Uterus (tissue), 4 donors: Measurements from ENCODE around the gene ABHD8. TPM values are rescaled to one million over a fixed set of nuclear protein-coding genes. Genes with fewer than 3 reads are reported as not detected.

Experiments used
- DNase-seq, 2 donors: peaks; one replicate each; pipeline ENCODE4 v3.0.0-alpha.2; 2019 to 2020
- H3K27ac ChIP-seq, 2 donors: fragments of 200-600 bp; sonication (generic); 1 replicate in 1 of 2; 2 replicates in 1 of 2; pipeline ENCODE4 v1.5.1; 2016 to 2018
- H3K27me3 ChIP-seq, 2 donors: fragments of 200-600 bp; sonication (generic); one replicate each; pipeline ENCODE4 v1.5.1; 2018 to 2019; ENCODE audit warnings: control low read depth in 1 of 2
- H3K36me3 ChIP-seq, 2 donors: fragments of 200-600 bp; sonication (generic); one replicate each; pipeline ENCODE4 v1.5.1; 2019; ENCODE audit warnings: control low read depth in 1 of 2
- H3K4me1 ChIP-seq, 2 donors: fragments of 200-600 bp; sonication (generic); one replicate each; pipeline ENCODE4 v1.5.1; 2018 to 2019; ENCODE audit warnings: control low read depth in 1 of 2
- H3K4me3 ChIP-seq, 2 donors: fragments of 200-600 bp; sonication (generic); 1 replicate in 1 of 2; 2 replicates in 1 of 2; pipeline ENCODE4 v1.5.1; 2018 to 2019; ENCODE audit warnings: mild to moderate bottlenecking in 1 of 2
- H3K9me3 ChIP-seq, 2 donors: fragments of 200-600 bp; sonication (generic); one replicate each; pipeline ENCODE4 v1.5.1; 2019; ENCODE audit warnings: control low read depth in 1 of 2
- CTCF ChIP-seq, 4 experiments: fragments of 200-600 bp in 2 of 4; fragments of 450-650 bp in 2 of 4; sonication (generic) in 2 of 4; IDR thresholded peaks; one replicate each; pipeline ENCODE4 v1.5.1; 2016 to 2019; ENCODE audit warnings: antibody characterized with exemption in 4 of 4, mild to moderate bottlenecking in 2 of 4, moderate library complexity in 1 of 4
- POLR2A ChIP-seq, 2 donors: fragments of 450-650 bp; IDR thresholded peaks; one replicate each; pipeline ENCODE4 v1.6.1; 2016; ENCODE audit warnings: antibody characterized with exemption in 2 of 2, mild to moderate bottlenecking in 1 of 2, moderate library complexity in 1 of 2
- intact Hi-C: fragments of 100-400 bp; cut with DNase I; formaldehyde crosslinking; loops from one replicate; pipeline ENCODE4 v1.15.1; 2023; ENCODE audit warnings: low total_unique reads
- total RNA-seq, 4 donors: library from RNA; depleted of rRNA in 3 of 4; stranded (reverse); fragments of >200 nt in 3 of 4; gene quantifications; one replicate each; pipeline versions ENCODE4 v1.1.0 to v1.2.4, GENCODE V29; 2014 to 2023
- donor health status: DM: yes; HTN: yes; CAD: no.

ABHD8 gene
- total RNA-seq, 4 donors from 2014 or later: 9.0 to 115 (median 19.2) TPM

- DNase-seq: no peak
- peaks cover 4 to 11% of the 10 kb centered on the region in 2 donors for H3K27me3 ChIP-seq
- H3K27ac ChIP-seq: no peak overlapping the region
- H3K36me3 ChIP-seq: no peaks in the 10 kb centered on the region
- H3K4me3 ChIP-seq: no peak overlapping the region
- intact Hi-C loops: no loop called here
- no peak for TF ChIP-seq POLR2A (IDR thresholded peaks at IDR 0.05)
- no peak for TF ChIP-seq CTCF (IDR thresholded peaks at IDR 0.05)
- no peaks in the 10 kb centered on the region for H3K9me3 ChIP-seq
- H3K4me1 ChIP-seq: peaks cover 0 to 13% of the 10 kb centered on the region in 2 donors
Measured at GRCh38 chr19:17286263-17286662, 17.0 kb downstream of the ABHD8 start.

GRCh38 chr19:17285415-17286135 lies 17.6 kb downstream of the ABHD8 start:
- H3K36me3 ChIP-seq: no peaks in the 10 kb centered on the region
- peaks cover 0 to 13% of the 10 kb centered on the region in 2 donors for H3K4me1 ChIP-seq
- TF ChIP-seq POLR2A (IDR thresholded peaks at IDR 0.05) (no peak), CTCF (IDR thresholded peaks at IDR 0.05) (no peak)
- intact Hi-C loops: no loop called here
- no peak for DNase-seq
- H3K9me3 ChIP-seq: no peaks in the 10 kb centered on the region
- H3K27me3 ChIP-seq: peaks cover 5 to 12% of the 10 kb centered on the region in 2 donors
- no peak overlapping the region for H3K27ac ChIP-seq
- no peak overlapping the region for H3K4me3 ChIP-seq

- Histone ChIP-seq H3K27me3 (peaks cover 5 to 12% of the 10 kb centered on the region in 2 donors), H3K27ac (no peak overlapping the region), H3K4me1 (peaks cover 0 to 13% of the 10 kb centered on the region in 2 donors), H3K36me3 (no peaks in the 10 kb centered on the region), H3K9me3 (no peaks in the 10 kb centered on the region), H3K4me3 (no peak overlapping the region)
- intact Hi-C loops: no loop called here
- no peak for TF ChIP-seq POLR2A (IDR thresholded peaks at IDR 0.05)
- TF ChIP-seq CTCF (IDR thresholded peaks at IDR 0.05): no peak
- DNase-seq: no peak
Measured at GRCh38 chr19:17283504-17283996, 19.7 kb downstream of the ABHD8 start.

- peaks cover 0 to 13% of the 10 kb centered on the region in 2 donors for H3K4me1 ChIP-seq
- H3K9me3 ChIP-seq: no peaks in the 10 kb centered on the region
- intact Hi-C loops: no loop called here
- H3K4me3 ChIP-seq: no peak overlapping the region
- peaks cover 5 to 12% of the 10 kb centered on the region in 2 donors for H3K27me3 ChIP-seq
- H3K36me3 ChIP-seq: no peaks in the 10 kb centered on the region
- H3K27ac ChIP-seq: no peak overlapping the region
- peak; percentile 73 to 76 for DNase-seq
- peak; percentile 86 to 95 (median 87) for TF ChIP-seq CTCF (IDR thresholded peaks at IDR 0.05)
- TF ChIP-seq POLR2A (IDR thresholded peaks at IDR 0.05): no peak
Measured at GRCh38 chr19:17282488-17283125, 20.6 kb downstream of the ABHD8 start.
